HG02943 (cell line): ENCODE results near the gene BCAN.

Experiments
- ATAC-seq: cut with Tn5 transposase; IDR thresholded peaks from one replicate; pipeline ENCODE4 v1.9.1; 2021; ENCODE audit warnings: mild to moderate bottlenecking, low read depth, moderate library complexity; ENCODE audit not compliant: unreplicated experiment

BCAN gene

GRCh38 chr1:156692925-156693847, 51.3 kb downstream of the BCAN start:
- no peak for ATAC-seq

GRCh38 chr1:156693848-156694689, 52.2 kb downstream of the BCAN start:
- ATAC-seq = no peak

- no peak for ATAC-seq
Measured at GRCh38 chr1:156694690-156694962, 52.7 kb downstream of the BCAN start.

GRCh38 chr1:156696755-156697154, 54.8 kb downstream of the BCAN start:
- no peak for ATAC-seq

DNA sequence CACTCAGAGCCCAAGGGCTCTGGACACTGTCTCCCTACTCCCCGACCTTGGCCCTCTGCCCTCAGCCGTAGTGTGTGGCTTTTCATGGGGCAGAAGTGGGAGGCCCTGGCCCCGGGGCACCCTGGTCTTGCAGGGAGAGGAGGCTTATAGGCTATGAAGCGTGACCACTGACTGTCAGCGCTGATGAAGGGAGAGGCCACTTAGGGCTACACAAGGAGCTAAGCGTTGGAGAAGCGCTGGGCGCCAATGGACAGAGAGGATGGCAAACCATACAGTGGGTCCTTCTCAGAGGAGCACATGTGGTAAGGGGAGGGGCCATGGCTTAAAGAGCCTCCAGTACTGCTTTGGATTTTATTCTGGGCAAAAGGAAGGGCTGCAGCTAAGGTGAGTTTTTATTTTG, 55.6 kb downstream of the BCAN start:
- ATAC-seq = no peak

DNA sequence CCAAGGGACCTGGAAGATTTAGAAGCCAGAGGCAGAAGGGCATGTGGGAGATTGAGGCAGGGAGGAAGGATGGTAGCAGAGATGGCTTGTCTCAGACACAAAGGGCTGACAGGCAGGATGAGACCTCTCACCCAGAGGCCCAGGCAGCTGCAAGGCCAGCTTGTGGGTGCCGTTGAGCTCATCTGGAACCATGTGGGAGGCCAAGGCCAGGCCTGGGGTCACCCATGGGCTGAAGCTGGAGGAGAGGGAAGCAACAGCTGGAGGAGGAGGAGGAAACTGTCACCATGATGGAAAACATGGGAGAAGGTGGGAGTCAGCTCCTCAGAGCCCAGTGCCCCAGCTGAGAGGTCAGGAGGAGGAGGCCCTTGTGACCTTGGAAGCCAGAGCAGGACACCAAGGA, 57.1 kb downstream of the BCAN start:
- ATAC-seq = no peak

DNA sequence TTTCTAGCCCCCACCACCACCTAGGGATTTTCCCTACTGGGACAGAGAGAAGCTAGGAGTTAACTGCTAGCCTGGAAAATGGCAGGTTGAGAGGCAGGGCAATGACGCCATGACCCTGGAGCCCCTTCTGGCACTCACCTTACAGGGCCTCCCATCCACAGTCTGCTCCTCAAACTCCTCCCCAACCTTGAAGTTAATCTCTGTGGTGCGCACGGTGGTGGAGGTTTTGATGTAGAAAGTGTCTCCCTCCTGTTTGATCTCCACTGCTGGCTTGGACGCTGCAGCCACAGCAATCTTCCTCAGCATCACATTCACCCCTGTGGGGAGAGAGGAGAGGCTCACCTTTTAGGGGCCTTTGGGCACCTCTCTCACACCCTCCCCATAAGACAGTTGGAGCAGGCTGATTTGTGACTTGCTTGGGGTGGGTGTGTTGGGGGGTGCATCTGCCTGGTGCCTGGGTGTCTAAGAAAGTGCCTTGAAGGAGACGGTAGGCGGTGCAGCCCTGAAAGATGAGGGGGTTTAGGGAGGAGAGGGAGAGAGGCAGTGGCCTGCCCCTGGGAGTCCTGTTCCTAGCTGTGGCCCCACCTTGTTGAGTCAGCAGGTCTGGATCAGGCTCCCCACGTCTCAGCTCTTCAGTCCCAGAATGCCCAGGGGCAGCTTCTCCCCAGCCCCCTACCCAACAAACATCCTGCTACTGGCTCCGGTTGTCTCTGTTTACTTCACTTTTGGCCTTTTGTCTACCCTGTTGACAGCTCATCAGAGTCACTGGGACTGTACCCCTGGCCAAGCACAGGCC, 59.0 kb downstream of the BCAN start:
- ATAC-seq = no peak

DNA sequence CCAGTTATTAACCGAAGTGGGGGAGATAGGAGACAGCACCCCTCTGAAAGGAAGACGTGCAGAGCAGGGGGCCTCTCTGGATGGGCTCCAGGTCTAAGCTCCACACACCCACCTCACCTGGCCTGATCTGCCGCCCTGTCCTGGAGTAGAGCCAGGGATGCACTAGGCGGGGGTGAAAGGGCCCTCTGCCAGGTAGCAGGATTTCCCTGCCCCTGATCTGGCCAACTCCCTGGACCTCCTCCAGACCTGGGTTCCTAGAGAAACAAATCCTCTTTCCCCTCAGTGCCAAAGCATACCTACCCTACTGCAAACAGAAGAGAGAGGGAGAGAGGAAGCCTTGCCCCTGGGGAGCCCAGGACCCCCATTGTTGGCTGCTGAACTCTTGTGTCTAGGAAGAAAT, 61.4 kb downstream of the BCAN start:
- ATAC-seq = no peak

- ATAC-seq = no peak
Measured at GRCh38 chr1:156703741-156704140, 61.8 kb downstream of the BCAN start.

- no peak for ATAC-seq
Measured at GRCh38 chr1:156704166-156704711, 62.3 kb downstream of the BCAN start.

DNA sequence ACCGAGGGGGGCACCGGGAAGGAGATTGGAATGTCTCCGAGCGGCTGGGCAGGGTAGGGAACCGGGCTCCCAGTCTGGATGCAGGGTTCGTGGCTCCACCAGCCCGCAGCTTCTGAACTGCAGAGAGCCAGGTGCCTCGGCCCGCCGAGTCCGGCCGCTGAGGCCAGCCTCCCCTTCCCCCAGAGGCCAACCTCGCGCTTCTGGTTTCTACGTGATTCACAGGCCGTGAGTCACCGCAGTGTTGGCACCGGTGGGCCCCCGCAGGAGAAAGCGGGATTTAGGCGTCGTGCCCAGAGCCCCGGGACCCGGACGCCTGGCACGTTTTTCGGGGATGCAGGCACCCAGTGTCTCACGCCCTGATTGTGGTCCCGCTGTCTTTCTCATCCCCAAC, 63.0 kb downstream of the BCAN start:
- ATAC-seq = no peak

- no peak for ATAC-seq
Measured at GRCh38 chr1:156705321-156705917, 63.5 kb downstream of the BCAN start, which contains the start of gene CRABP2. TSS of gene CRABP2 (minus strand) at chr1:156705583. CDS start at chr1:156705446, 137 bp downstream.

DNA sequence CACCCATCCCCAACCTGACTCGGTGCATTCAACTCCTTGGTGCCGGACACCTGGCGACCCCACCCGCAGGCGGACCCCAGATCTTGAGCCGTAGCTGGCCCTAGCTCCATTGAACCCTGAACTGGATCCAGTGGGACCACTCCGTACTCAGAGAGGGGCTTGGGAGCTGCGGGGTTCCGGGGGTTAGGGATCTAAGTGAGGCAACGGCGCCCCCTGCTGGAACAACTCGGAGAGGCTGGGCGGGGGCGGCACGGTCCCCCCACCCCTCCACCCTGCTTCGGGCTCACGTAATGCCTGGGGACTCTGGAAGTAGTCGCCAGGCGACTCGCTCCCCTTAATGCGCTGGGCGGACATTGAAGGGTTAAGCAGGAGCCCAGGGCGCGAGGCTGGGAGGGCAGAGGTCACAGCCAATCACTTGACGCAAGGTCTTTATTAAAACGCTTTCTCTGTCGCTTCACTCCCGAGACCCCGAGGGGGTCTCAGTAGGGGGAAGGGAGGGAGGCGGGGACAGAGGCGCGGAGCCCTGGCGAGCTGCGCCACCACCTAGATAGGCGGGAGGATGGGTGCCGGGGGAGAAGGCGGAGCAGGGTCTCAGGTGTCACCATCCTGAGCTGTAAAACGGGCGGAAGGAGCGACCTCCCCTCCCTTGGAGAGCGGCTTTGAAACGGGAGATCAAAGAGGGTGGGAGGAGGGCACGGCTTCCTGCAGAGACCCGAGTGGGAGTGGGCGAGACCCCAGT, 64.2 kb downstream of the BCAN start:
- no peak for ATAC-seq

GRCh38 chr1:156706657-156707416, 64.9 kb downstream of the BCAN start:
- no peak for ATAC-seq

DNA sequence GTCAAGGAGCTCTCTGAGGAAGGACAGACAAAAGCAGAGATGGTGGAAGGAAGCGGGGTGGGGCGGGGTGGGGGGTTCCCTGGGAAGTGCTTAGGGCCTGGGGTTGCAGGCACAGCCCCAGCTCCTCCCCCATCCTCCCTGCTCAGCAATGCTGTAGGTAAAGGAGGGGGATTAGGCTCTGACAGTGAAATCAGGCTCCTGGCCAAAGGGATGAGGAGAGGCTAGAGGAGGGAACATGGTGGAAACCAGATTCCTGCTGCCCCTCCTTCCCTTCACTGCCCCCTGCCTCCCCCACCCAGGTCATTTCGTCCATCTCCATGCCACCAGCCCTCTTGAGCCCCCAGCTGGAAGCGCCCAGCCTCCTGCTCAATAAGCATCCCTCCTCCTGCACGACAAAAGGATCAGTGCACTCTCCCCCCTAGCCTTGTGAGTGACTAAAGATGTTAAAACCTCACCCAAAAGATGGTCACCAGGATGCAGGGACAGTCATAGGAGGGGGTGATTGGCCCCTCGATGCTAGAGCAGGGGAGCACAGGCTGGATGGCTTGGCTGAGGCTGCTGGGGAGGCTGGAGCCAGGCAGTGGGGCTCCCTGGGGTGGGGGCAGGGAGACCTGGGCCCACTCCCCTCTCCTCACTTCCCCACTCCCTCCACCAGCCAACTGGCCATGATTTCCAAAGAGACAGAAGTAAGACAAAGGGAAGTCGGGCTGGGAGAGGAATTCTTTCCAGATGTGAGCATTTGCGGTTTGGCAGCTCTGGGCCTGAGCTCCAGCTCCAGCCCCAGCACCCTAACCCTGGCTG, 65.7 kb downstream of the BCAN start:
- ATAC-seq = no peak

DNA sequence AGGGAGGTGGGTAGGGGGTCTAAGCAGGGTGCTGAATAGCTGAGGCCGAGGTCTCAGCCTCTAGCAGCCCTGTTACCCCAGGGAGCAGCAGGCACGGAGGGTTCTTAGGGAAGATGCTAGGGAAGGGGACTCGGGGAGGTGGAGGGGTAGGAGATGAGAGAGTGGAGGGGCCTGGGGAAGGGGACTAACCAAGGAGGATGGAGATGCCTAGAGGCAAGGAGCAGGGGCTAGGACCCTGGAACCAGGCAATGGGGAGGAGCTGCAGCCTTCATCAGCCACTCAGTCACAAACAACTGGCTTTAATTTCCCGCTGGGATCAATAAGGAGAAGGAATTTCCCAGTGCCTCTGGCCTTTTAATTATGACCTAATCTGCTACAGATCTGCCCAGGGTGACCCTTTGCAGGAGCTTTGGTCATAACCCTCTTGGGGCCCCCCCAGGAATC, 66.3 kb downstream of the BCAN start:
- no peak for ATAC-seq

- no peak for ATAC-seq
Measured at GRCh38 chr1:156709031-156709430, 67.1 kb downstream of the BCAN start.
